HG02884 (cell line): ENCODE results near the gene DLGAP4.

Experiments used
- ATAC-seq: cut with Tn5 transposase; IDR thresholded peaks from one replicate; pipeline ENCODE4 v1.9.1; 2021; ENCODE audit warnings: mild to moderate bottlenecking, moderate library complexity; ENCODE audit not compliant: unreplicated experiment

DLGAP4 gene

GRCh38 chr20:36399147-36399968 lies 93.2 kb downstream of the DLGAP4 start:
- ATAC-seq = no peak

GRCh38 chr20:36399969-36400545 lies 93.9 kb downstream of the DLGAP4 start:
- no peak for ATAC-seq

- ATAC-seq = no peak
Measured at GRCh38 chr20:36400909-36401735, 95.0 kb downstream of the DLGAP4 start.

GRCh38 chr20:36402708-36403107 lies 96.6 kb downstream of the DLGAP4 start:
- no peak for ATAC-seq

DNA sequence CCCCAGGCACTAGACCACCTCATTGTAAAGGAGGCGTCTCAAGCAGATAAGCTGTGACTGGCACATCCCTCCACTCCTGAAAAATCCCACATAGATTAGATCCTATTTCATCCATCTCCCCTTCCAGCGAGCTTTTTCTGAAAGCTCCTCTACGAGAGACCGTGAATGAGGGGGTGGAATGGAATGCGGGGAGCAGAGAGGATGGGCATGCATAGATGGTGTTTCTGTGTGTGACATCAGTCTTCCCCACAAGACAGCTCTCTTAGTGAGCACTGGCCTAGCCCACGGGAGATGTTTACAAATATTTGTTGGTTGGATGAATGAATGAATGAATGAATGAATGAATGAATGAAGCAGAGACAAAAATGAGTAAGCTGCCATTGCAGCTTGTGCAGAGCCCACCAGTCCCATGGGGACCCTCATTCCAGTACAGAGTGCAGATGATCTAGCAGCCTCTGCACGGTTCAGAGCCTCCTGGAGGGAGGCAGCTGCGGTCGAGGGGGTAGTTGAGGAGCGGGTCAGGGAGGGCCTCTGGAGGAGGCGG lies 98.4 kb downstream of the DLGAP4 start:
- no peak for ATAC-seq

DNA sequence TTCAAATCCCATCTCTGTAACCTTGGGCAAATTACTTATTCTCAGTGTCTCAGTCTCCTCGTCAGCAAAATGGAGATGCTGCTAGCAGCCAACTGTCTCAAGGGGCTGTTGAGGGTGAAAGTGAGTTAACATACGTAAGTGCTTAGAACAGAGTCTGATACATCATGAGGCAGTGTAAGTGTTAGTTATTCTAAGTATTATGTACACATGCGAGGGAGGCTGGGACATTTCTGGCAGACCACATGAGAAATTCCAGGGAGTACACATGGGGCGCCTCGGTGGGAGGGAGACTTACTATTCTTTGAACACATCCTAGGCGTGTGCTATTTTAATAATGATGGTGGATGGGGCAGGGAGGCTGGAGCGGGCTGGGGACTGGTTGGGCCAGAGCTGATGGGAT lies 99.1 kb downstream of the DLGAP4 start:
- ATAC-seq = no peak

GRCh38 chr20:36407199-36407733 lies 101.1 kb downstream of the DLGAP4 start:
- no peak for ATAC-seq

GRCh38 chr20:36408219-36408618 lies 102.1 kb downstream of the DLGAP4 start:
- ATAC-seq = no peak

- no peak for ATAC-seq
Measured at GRCh38 chr20:36411861-36412454, 105.8 kb downstream of the DLGAP4 start.

GRCh38 chr20:36415475-36416002 lies 109.4 kb downstream of the DLGAP4 start:
- ATAC-seq = no peak

DNA sequence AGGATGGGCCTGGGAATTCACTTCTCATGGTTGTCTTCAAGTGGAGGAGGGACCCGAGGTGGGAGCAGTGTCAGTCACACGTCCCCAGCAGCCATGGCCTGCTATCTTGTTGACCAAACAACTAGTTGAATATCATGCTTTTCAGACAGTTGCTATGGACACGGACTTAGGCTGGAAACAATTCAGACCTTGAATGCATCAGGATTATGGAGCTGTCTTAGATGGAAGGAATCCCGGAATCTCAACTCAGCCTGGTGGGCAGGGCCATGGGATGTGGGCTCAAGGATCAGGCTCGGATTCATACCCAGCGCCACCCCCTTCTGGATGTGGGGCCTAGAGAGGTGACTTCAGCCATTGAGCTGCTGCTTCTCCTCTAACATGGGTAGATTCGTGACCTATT lies 112.6 kb downstream of the DLGAP4 start:
- no peak for ATAC-seq

DNA sequence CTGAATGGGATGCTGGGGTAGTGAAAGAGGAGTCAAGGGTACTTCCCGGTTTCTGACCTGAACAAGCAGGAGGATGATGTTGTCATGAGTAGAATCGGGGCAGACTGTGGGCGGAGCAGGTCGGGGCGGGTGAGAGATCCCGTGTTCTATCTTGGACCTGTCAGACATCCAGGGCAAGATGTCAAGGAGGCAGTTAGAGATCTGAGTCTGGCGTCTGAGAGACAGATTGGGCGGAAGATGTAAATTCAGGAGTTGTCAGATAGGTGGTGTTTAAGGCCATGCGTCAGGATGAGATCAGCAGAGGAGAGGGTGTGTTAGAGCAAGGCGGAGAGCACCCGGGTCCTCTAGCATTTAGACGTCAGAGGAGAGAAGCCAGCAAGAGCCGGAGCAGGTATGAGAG lies 115.5 kb downstream of the DLGAP4 start:
- ATAC-seq = no peak

GRCh38 chr20:36424314-36424713 lies 118.2 kb downstream of the DLGAP4 start:
- ATAC-seq = no peak

DNA sequence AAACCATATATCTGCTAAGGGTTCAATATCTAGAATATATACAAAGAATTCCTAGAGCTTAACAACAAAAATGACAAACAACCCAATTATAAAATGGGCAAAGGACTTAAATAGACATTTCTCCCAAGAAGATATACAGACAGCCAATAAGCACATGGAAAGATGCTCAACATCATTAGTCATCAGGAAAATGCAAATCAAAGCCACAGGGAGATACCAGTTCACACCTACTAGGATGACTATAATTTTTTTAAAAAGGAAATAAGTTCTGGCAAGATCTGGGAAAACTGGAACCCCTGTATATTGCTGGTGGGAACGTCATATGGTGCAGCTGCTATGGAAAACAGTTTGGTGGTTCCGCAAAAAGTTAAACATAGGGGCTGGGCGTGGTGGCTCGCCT lies 119.0 kb downstream of the DLGAP4 start:
- ATAC-seq = no peak

DNA sequence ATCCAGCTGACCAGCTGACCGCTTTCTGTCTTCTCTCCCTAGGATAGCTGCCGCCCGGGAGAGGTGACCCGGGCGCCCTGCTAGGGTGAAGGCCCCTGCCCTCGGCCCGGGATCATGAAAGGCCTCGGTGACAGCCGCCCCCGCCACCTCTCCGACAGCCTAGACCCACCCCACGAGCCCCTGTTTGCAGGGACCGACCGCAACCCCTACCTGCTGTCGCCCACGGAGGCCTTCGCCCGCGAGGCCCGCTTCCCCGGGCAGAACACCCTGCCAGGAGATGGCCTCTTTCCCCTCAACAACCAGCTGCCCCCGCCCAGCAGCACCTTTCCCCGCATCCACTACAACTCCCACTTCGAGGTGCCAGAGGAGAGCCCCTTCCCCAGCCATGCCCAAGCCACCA lies 125.5 kb downstream of the DLGAP4 start:
- no peak for ATAC-seq

- ATAC-seq = no peak
Measured at GRCh38 chr20:36432096-36432495, 126.0 kb downstream of the DLGAP4 start.

DNA sequence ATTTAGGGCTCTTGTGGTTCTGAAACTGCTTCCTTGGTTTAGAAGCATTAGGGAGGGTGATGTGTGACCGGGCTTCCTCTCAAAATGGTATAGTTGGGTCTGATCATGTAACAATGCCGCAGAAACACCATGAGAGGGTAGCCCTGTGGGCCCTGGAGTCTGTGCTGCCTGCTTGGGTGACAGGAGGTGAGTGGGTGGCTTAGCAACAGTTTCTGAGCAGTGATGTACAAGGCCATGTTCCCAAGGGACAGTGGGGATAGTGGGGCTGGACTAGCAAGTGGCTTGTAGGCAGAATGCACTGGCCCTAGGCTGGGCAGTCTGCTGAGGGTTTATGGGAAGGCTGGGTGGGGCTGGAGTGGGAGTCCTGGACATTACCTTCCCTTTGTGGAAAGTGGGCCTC lies 128.2 kb downstream of the DLGAP4 start:
- ATAC-seq = no peak

DNA sequence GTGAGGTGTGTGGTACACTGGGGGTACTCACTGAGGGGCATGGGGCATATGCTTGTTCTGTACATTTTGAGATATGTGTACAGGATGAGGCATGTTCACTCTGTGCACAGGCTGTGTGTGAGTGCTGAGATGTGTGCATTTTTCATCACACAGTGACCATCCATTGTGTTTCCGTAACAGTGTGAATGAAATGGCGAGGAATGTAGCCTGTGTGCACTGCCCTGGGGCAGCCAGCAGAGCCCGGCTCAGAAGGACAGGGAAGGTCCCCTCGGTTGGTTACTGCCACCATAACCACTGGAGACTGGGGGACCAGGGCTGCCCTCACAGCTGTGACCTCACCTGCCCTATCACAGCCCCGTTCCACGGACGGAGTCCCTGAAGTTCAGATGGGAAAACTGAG lies 129.0 kb downstream of the DLGAP4 start:
- ATAC-seq = no peak

GRCh38 chr20:36435592-36436541 lies 129.7 kb downstream of the DLGAP4 start:
- no peak for ATAC-seq
